Ovary (tissue), 3 donors: ENCODE results near the gene PLCB4.

Experiments
- CTCF ChIP-seq, 3 donors: fragments of 450-650 bp in 2 of 3; fragments of 200-600 bp in 1 of 3; IDR thresholded peaks; one replicate each; pipeline versions ENCODE4 v1.5.1 to v1.8.0; 2016 to 2022; ENCODE audit warnings: antibody characterized with exemption in 3 of 3, mild to moderate bottlenecking in 1 of 3
- EP300 ChIP-seq: sonication (generic); formaldehyde crosslinking; IDR thresholded peaks from one replicate; pipeline ENCODE4 v1.6.1; 2017; ENCODE audit warnings: antibody characterized with exemption
- POLR2A ChIP-seq: fragments of 450-650 bp; IDR thresholded peaks from one replicate; pipeline ENCODE4 v1.6.1; 2017; ENCODE audit warnings: antibody characterized with exemption, mild to moderate bottlenecking, moderate library complexity
- donor health status: DM: no; HTN: no; CAD: no.

GRCh38 chr20:9390441-9390840 lies 321.6 kb downstream of the PLCB4 start:
- TF ChIP-seq CTCF (IDR thresholded peaks at IDR 0.05) (no peak), POLR2A (no peak), EP300 (no peak)
